Measurements from ENCODE around the gene ZNF524.
A peak's percentile ranks its signal among the peaks of the same experiment; 100 is the strongest.

Gene ZNF524

GRCh38 chr19:55603115-55603514 lies 3.0 kb downstream of the ZNF524 start:
- no peak for DNase-seq

GRCh38 chr19:55603581-55604292 lies 3.6 kb downstream of the ZNF524 start:
- no peak for DNase-seq

DNA sequence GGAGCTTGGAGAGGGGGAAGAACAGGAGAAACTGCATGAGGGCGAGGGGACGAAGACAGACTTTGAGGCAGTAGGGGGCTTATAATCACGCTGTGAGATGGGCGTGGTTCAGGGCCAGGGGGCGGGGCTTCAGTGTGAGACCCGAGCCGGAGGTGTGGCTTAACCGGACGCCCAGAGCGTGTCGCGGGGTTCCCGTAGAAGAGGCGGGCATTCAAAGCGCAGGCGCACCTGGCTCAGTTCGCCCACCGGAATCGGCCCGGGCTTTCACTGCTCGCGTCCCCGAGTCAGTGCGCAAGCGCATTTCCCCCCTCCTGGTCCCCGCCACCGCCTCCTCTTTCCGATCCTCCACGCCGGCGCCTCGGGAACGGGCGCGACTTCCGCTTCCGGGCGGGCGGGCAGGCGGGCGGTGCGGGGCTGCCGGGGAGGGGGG lies 5.1 kb downstream of the ZNF524 start:
- DNase-seq: peak; percentile 91

DNA sequence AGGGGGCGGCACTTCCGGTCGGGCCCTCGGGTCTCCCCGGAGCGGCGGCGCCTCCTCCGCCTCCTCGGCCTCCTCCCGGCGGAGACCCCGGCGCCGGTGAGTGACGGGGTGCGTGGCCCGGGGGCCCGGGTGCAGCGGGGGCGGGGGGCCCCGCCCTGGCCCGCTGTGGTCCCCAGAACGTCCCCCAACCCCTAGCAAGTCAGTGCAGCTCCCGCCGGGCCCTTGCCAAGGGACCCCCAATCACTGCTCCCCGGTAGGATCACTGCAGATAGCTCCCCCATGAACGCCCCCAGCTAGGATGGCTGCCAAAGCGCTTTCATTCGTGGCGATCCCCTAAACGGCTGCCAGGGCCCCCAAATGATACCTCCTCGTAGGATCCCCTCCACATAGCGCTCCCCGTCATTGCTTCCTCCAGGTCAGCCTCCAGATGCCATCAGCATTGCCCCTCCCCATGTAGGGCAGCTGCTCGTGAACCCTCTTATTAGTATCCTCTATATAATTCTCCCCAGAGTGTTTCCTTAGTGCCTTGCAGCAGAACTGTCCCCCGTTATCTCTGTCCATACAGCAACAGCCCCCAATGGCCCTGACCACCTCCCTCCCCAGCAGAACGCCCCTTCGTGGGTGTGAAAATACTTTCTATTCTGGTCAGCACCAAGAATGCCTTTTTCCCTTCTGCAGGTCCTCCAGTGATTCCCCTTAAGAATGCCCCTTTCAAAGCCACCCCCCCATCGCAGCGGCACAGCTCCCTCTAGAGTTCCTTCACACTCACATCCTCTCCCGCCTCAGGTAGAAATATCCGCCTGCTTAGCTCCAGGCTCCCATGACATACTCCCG lies 5.8 kb downstream of the ZNF524 start, which contains the start of gene ZNF865:
ZNF865 (plus strand) TSS at position 11 of the 834 bp plus-strand sequence. CDS start 7,972 bp downstream, outside the sequence.
- DNase-seq: peak; percentile 18

DNA sequence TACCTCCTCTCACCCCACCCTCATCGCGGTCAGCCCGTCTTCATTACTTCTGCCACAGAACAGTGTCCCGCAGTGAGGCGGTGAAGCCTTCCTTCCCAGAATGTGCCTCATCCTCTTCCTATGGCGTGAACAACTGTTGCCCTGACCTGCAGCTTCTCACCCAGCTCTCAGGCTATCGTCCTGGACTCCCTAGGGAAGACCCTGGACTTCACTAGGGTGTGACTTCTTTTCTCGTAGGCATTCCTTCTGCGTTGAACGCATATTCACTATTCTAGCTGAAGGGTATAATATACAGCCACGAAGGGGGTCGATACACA lies 6.3 kb downstream of the ZNF524 start:
- no peak for DNase-seq

- DNase-seq: no peak
Observed at GRCh38 chr19:55606817-55607216, 6.7 kb downstream of the ZNF524 start.

GRCh38 chr19:55609326-55609725 lies 9.2 kb downstream of the ZNF524 start:
- DNase-seq: no peak

- no peak for DNase-seq
Observed at GRCh38 chr19:55611300-55611982, 11.4 kb downstream of the ZNF524 start.

- no peak for DNase-seq
Observed at GRCh38 chr19:55611983-55612645, 12.0 kb downstream of the ZNF524 start.

DNA sequence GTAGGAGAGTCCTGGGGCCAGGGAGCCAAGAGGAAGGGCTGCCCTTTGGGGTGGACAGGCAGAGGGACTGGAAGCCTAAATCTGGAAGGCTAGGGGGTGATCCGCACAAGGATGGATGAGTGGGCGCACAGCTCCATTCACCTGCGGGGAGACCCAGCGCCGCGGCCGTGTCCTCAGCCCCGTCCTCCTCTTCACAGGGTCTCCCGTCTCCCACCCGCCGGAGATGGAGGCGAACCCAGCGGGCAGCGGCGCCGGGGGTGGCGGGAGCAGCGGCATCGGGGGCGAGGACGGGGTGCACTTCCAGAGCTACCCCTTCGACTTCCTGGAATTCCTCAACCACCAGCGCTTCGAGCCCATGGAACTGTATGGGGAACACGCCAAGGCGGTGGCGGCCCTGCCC lies 13.3 kb downstream of the ZNF524 start:
- DNase-seq: no peak

- no peak for DNase-seq
Observed at GRCh38 chr19:55613930-55614710, 14.0 kb downstream of the ZNF524 start.

DNA sequence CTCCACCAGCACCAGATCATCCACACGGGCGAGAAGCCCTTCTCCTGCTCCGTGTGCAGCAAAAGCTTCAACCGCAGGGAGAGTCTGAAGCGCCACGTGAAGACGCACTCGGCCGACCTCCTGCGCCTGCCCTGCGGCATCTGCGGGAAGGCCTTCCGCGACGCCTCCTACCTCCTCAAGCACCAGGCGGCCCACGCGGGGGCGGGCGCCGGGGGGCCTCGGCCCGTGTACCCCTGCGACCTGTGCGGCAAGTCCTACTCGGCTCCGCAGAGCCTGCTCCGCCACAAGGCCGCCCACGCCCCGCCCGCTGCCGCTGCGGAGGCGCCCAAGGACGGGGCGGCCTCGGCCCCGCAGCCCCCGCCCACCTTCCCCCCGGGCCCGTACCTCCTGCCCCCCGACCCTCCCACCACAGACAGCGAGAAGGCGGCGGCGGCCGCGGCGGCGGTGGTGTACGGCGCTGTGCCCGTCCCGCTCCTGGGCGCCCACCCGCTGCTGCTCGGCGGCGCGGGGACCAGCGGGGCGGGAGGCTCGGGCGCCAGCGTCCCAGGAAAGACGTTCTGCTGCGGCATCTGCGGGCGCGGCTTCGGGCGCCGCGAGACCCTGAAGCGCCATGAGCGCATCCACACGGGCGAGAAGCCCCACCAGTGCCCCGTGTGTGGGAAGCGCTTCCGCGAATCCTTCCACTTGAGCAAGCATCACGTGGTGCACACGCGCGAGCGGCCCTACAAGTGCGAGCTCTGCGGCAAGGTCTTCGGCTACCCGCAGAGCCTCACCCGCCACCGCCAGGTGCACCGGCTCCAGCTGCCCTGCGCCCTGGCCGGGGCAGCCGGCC lies 14.8 kb downstream of the ZNF524 start:
- no peak for DNase-seq

- DNase-seq: no peak
Observed at GRCh38 chr19:55615543-55616394, 15.7 kb downstream of the ZNF524 start.

GRCh38 chr19:55616395-55616875 lies 16.3 kb downstream of the ZNF524 start:
- no peak for DNase-seq

DNA sequence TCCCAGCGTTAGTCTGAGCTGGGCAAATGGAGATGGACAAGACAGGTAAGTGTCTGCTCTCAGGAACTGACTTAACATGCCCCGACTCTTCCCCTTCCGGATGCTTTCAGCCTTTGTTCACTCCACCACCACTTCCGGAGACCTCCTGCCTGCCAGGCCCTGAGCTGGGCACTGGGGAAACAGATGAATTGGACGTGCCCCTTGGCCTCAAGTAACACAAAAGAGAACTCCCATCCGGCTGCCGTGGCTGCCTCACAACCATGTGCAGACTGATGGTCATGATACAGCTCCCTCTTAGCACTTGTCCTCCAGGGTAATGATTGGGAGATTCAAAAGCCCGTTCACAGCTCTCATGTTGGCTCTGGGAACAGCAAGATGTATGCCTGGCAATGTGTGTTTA lies 17.3 kb downstream of the ZNF524 start:
- DNase-seq: no peak

GRCh38 chr19:55618426-55618825 lies 18.3 kb downstream of the ZNF524 start:
- DNase-seq: no peak

GRCh38 chr19:55619286-55619685 lies 19.2 kb downstream of the ZNF524 start:
- DNase-seq: no peak

DNA sequence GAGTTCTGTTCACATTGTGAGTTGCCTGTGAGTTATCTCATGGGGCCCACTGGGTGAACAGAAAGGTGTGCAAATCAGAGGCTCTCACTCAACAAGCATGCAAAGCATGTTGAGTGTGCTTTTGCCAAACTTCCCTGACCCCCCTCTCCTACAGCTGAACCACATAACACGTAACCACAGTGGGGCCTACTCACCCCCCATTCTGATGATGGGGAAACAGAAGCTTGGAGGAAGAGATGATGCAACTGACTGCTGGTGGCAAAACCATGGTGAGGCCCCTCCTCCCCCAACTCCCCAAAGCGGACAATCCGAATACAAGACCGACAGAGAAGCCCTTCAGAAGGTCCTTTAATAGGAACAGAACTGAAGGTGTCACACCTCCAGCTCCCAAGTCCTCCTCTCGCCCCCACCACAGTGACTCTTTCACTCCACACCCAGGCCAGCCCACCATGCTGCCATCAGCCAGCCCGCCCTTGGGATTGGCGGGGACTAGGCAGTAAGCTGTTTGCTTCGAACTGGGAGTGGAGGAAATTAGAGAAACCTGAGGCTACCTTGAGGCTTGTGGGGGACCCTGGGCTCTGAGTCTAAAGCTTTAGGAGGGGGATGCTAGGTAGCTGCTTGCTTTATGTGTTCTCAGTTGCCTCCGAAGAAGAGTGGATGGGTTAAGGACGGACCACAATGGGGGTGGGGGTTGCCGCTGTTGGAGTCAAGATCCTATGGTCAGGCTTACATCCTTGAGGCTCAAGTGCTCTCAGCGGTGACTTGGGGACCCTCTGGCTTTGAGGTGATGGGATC lies 20.5 kb downstream of the ZNF524 start:
- no peak for DNase-seq

GRCh38 chr19:55621205-55621672 lies 21.2 kb downstream of the ZNF524 start:
- DNase-seq: no peak

All from NCI-H1436 treated with DMSO at 0.1 percent for 48 hours (cell line).